Ovary (tissue), 9 donors: ENCODE measurements around the gene GPR158. TPM values are rescaled to one million over a fixed set of nuclear protein-coding genes. Genes with fewer than 3 reads are reported as not detected.
"Not testable (repeated sequence)": the region's sequence is repeated elsewhere in the genome, so short reads cannot be mapped to it uniquely, and the experiment has no call there.

Source experiments
- DNase-seq, 5 donors: peaks; one replicate each; pipeline ENCODE4 v3.0.0-alpha.2; 2019 to 2020
- H3K27ac ChIP-seq, 2 donors: fragments of 200-600 bp; one replicate each; pipeline versions ENCODE4 v1.5.1 to v1.8.0; 2019 to 2022
- H3K27me3 ChIP-seq: fragments of 200-600 bp; one replicate; pipeline ENCODE4 v1.8.0; 2022
- H3K36me3 ChIP-seq: fragments of 200-600 bp; sonication (generic); one replicate; pipeline ENCODE4 v1.5.1; 2019
- H3K4me1 ChIP-seq: one replicate; pipeline ENCODE4 v1.8.1; 2013; ENCODE audit warnings: mild to moderate bottlenecking, moderate library complexity; ENCODE audit not compliant: insufficient read depth
- H3K4me3 ChIP-seq: fragments of 200-600 bp; sonication (generic); one replicate; pipeline ENCODE4 v1.5.1; 2017
- H3K9me3 ChIP-seq, 2 donors: fragments of 200-600 bp in 1 of 2; sonication (generic) in 1 of 2; one replicate each; pipeline versions ENCODE4 v1.5.1 to v1.8.1; 2013 to 2019; ENCODE audit warnings: mild to moderate bottlenecking in 1 of 2, moderate library complexity in 1 of 2
- EP300 ChIP-seq: sonication (generic); formaldehyde crosslinking; IDR thresholded peaks from one replicate; pipeline ENCODE4 v1.6.1; 2017; ENCODE audit warnings: antibody characterized with exemption
- POLR2A ChIP-seq: fragments of 450-650 bp; IDR thresholded peaks from one replicate; pipeline ENCODE4 v1.6.1; 2017; ENCODE audit warnings: antibody characterized with exemption, mild to moderate bottlenecking, moderate library complexity
- WGBS, 3 donors: extraction: QIAGEN DNeasy Blood & Tissue Kit in 1 of 3; methylation state at CpG; one replicate each; pipeline versions ENCODE4 v1.1.5 to v1.1.7; 2013 to 2017; 5-methylcytosine and 5-hydroxymethylcytosine counted together
- intact Hi-C, 4 donors: fragments of 100-400 bp; cut with DNase I; formaldehyde crosslinking; loops; one replicate each; pipeline versions ENCODE4 v1.11.0 to v1.15.1; 2022 to 2023
- polyA plus RNA-seq, 2 donors: library from polyadenylated mRNA; stranded (reverse); fragments of 200-250 nt in 1 of 2; fragments of 350-450 nt in 1 of 2; fragmentation: Illumina TruSeq in 1 of 2; extraction: RNeasy Lipid Tissue Mini Kit (QIAGEN cat#74804) in 1 of 2; gene quantifications; one replicate each; pipeline ENCODE4 v1.2.3, GENCODE V29; 2013 to 2014
- total RNA-seq, 7 donors: library from RNA; depleted of rRNA in 2 of 7; stranded (reverse); fragments of >200 nt in 2 of 7; fragmentation: NEBNext Ultra II Directional in 3 of 7; extraction: Animal tissue kit (Norgen Biotek cat#: 25700) in 3 of 7; gene quantifications; one replicate each; pipeline versions ENCODE4 v1.1.0 to v1.2.4, GENCODE V29; 2016 to 2023
- TF ChIP-seq, protein P1 (sequence below), 3 donors: fragments of 450-650 bp in 2 of 3; fragments of 200-600 bp in 1 of 3; IDR thresholded peaks; one replicate each; pipeline versions ENCODE4 v1.5.1 to v1.8.0; 2016 to 2022; ENCODE audit warnings: antibody characterized with exemption in 3 of 3, mild to moderate bottlenecking in 1 of 3
- donor health status: DM: no; HTN: no; CAD: no; lungs with moderate emphysema.
- donor health status: DM: no; HTN: no; CAD: no.
- donor health status: Bipolar disorder and iron deficiency.
- donor health status: DM: yes; HTN: yes; CAD: no.
- donor health status: DM: no; HTN: no; CAD: no.
- donor health status: DM: yes; HTN: yes; CAD: no.

GPR158 gene
- total and polyA plus RNA-seq, 9 donors: 0.10 to 0.47 (median 0.17) TPM; not detected in 1

DNA sequence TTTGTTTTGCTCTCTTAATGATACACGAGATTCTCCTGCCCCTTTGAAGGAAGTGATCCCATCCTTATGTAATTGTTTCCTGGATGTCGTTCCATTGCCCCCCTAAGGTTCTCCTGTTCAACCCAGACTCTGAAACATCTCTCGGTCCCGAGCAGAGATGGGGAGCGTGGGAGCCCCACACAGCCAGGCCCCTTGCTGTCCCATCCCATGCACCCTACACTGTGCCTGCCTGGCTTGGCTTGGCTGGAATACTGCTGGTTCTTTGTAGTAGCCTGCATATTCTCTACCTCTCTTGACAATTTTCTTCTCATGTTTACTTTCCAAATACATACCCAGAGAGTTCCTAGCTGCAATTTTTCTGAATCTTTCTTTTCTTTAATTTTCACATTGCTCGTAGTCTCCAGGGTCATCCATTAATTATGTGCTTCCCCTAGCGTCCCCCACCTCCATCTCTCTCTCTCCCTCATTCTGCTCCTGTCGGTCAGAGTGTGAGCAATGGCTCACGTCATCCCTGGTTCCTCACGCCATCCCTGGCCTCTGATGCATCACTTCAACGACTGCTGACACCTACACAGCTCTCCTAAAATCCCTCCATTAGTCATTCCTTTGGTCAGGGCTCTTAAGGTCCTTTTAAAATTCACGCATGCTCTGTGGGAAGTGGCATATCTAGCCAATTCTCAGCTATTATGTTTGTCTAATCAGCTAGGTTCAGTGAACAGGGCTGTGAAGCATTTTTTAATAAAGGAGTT, 32.5 kb upstream of the GPR158 start:
- Histone ChIP-seq H3K4me1 (no peaks in the 10 kb centered on the region), H3K9me3 (no peaks in the 10 kb centered on the region), H3K27ac (no peak overlapping the region), H3K27me3 (no peaks in the 10 kb centered on the region), H3K4me3 (no peak overlapping the region), H3K36me3 (no peaks in the 10 kb centered on the region)
- no peak for TF ChIP-seq POLR2A
- intact Hi-C loops: no loop called here
- DNase-seq: no peak
- WGBS, 3 donors: 53 to 64% (median 54%) methylated on average over 12 of the region's 12 CpGs

DNA sequence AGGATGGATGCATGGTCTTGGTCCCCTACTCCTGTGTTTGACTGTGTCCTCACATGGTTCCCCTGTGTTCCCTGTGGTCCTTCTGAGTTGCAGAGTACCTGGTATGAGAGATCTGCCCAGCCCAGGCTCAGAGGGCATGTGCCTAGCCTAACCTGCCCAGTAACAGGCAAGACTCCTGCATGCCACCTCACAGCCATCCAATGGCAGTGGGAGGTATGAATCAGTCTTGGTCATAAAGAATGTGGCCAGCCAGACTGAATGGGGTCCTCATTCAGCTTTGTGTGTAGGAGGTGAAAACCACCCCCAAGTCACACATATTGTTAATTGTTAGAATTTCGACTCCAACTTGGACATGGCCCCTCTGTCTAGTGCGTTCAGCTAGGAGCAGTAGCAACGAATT, 17.2 kb upstream of the GPR158 start:
- no peaks in the 10 kb centered on the region for H3K4me1 ChIP-seq
- no peak for DNase-seq
- H3K27me3 ChIP-seq: no peaks in the 10 kb centered on the region
- intact Hi-C loops: no loop called here
- TF ChIP-seq EP300 (no peak), POLR2A (no peak)
- TF ChIP-seq, protein P1, sequence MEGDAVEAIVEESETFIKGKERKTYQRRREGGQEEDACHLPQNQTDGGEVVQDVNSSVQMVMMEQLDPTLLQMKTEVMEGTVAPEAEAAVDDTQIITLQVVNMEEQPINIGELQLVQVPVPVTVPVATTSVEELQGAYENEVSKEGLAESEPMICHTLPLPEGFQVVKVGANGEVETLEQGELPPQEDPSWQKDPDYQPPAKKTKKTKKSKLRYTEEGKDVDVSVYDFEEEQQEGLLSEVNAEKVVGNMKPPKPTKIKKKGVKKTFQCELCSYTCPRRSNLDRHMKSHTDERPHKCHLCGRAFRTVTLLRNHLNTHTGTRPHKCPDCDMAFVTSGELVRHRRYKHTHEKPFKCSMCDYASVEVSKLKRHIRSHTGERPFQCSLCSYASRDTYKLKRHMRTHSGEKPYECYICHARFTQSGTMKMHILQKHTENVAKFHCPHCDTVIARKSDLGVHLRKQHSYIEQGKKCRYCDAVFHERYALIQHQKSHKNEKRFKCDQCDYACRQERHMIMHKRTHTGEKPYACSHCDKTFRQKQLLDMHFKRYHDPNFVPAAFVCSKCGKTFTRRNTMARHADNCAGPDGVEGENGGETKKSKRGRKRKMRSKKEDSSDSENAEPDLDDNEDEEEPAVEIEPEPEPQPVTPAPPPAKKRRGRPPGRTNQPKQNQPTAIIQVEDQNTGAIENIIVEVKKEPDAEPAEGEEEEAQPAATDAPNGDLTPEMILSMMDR (IDR thresholded peaks at IDR 0.05): no peak
- 66 to 73% (median 71%) methylated on average over 3 of the region's 3 CpGs for WGBS, 3 donors
- H3K9me3 ChIP-seq: no peaks in the 10 kb centered on the region
- no peaks in the 10 kb centered on the region for H3K36me3 ChIP-seq
- H3K27ac ChIP-seq: no peak overlapping the region
- no peak overlapping the region for H3K4me3 ChIP-seq

DNA sequence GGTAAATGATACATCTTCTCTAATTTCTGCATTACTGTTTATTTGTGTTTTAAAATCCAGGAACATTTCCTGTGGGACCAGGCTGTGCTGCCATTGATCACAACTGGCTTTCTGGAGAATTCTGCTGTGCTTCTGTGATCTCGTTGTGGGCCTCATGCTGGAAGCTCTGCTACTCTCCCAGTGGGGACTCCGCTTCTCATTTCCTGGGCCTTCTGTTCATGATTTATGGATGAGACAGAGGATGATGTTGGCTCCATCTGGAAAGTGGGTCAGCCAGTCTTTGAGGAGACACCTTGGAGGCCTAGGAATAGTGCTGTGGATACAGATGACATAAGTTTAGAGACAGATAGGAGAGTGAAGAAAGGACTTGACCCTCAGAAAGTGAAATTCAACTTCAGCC, 15.2 kb upstream of the GPR158 start:
- Histone ChIP-seq H3K4me3 (no peak overlapping the region), H3K27me3 (no peaks in the 10 kb centered on the region), H3K4me1 (no peaks in the 10 kb centered on the region), H3K9me3 (no peaks in the 10 kb centered on the region), H3K27ac (no peak overlapping the region), H3K36me3 (no peaks in the 10 kb centered on the region)
- intact Hi-C loops: no loop called here
- DNase-seq: no peak
- 62 to 79% (median 75%) methylated on average over 2 of the region's 2 CpGs for WGBS, 3 donors
- TF ChIP-seq EP300 (no peak), POLR2A (no peak)
- TF ChIP-seq, protein P1 (IDR thresholded peaks at IDR 0.05): no peak

DNA sequence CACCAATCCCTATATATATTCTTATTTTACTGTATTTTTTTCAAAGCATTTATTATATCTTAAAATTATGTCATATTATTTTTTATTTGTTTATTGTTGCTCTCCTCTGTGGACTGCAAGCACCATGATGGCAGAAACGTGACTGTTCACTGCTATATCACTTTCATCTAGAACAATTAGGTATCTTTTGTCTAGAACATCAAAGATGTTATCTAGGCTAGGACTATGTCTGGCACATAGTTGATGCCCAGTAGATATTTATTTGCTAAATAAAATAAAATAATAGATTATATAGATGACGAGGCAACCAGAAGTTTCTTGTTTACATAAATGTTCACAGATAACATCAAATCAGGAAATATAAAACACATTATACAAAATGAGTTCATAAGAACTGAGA, 12.4 kb upstream of the GPR158 start:
- H3K4me1 ChIP-seq: no peaks in the 10 kb centered on the region
- 49 to 64% (median 52%) methylated on average over 2 of the region's 2 CpGs for WGBS, 3 donors
- no peaks in the 10 kb centered on the region for H3K9me3 ChIP-seq
- DNase-seq: no peak
- H3K4me3 ChIP-seq: no peak overlapping the region
- TF ChIP-seq EP300 (no peak), POLR2A (no peak)
- TF ChIP-seq, protein P1 (IDR thresholded peaks at IDR 0.05): no peak
- intact Hi-C loops: no loop called here
- no peaks in the 10 kb centered on the region for H3K36me3 ChIP-seq
- H3K27ac ChIP-seq: no peak overlapping the region
- H3K27me3 ChIP-seq: no peaks in the 10 kb centered on the region

DNA sequence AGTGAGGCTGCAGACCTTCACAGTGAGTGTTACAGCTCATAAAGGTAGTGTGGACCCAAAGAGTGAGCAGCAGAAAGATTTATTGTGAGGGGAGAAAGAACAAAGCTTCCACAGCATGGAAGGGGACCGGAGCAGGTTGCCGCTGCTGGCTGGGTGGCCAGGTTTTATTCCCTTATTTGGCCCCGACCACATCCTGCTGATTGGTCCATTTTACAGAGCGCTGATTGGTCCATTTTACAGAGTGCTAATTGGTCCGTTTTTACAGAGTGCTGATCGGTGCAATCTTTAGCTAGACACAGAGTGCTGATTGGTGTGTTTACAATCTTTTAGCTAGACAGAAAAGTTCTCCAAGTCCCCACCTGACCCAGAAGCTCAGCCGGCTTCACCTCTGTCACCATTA, 11.3 kb upstream of the GPR158 start:
- H3K36me3 ChIP-seq, H3K27me3 ChIP-seq, DNase-seq, H3K9me3 ChIP-seq, H3K4me3 ChIP-seq, H3K27ac ChIP-seq, H3K4me1 ChIP-seq, intact Hi-C loops: not testable (repeated sequence)
- WGBS, 3 donors: 86 to 91% (median 87%) methylated on average over 7 of the region's 7 CpGs
